H1 (cell line): ENCODE results near the gene NEDD4L. TPM values are rescaled to one million over a fixed set of nuclear protein-coding genes. Genes with fewer than 3 reads are reported as not detected.

Experiments used
- BRCA1 ChIP-seq: IDR thresholded peaks from 2 replicates; pipeline ENCODE4 v1.6.1; 2012; ENCODE audit warnings: low read depth, low read length, improper control_type of control experiment
- CHD7 ChIP-seq: fragments of 300-600 bp; sonication (generic); IDR thresholded peaks from 2 replicates; pipeline ENCODE4 v1.7.1; 2012; ENCODE audit warnings: low read length, moderate library complexity, mild to moderate bottlenecking, inconsistent platforms; ENCODE audit not compliant: insufficient replicate concordance
- GABPA ChIP-seq: IDR thresholded peaks from 2 replicates; pipeline ENCODE4 v1.6.1; 2011; ENCODE audit warnings: mild to moderate bottlenecking, low read length, moderate library complexity, borderline replicate concordance; ENCODE audit not compliant: insufficient read depth
- MAX ChIP-seq: IDR thresholded peaks from 2 replicates; pipeline ENCODE4 v1.6.1; 2012; ENCODE audit warnings: inconsistent platforms
- RFX5 ChIP-seq: IDR thresholded peaks from 2 replicates; pipeline ENCODE4 v1.6.1; 2011; ENCODE audit warnings: low read depth, low read length, improper control_type of control experiment, borderline replicate concordance
- polyA plus RNA-seq, 7 experiments: library from polyadenylated mRNA; depleted of rRNA in 3 of 7; stranded (reverse) in 5 of 7; unstranded in 2 of 7; fragments of >200 nt in 5 of 7; fragments of 200-250 nt in 2 of 7; gene quantifications; 1 replicate in 5 of 7; 2 replicates in 1 of 7; 4 replicates in 1 of 7; pipeline versions ENCODE4 v1.2.1 to v1.2.3, GENCODE V29; 2011 to 2013; ENCODE audit warnings: missing spikeins in 2 of 7, mixed read lengths in 2 of 7
- total RNA-seq: library from RNA; stranded (reverse); fragmentation: NEBNext Ultra II Directional; extraction: Animal tissue kit (Norgen Biotek cat#: 25700); gene quantifications from 2 replicates; pipeline ENCODE4 v1.2.1, GENCODE V29; 2021

Gene NEDD4L
- total and polyA plus RNA-seq, 2 of the 8 experiments (the other 6 are each of a cell fraction or from before 2014, with no cell fraction given): 37.3 to 69.8 TPM

- no peak for TF ChIP-seq CHD7
- no peak for TF ChIP-seq MAX
- no peak for TF ChIP-seq RFX5
- TF ChIP-seq GABPA: no peak
- TF ChIP-seq BRCA1: no peak
Measured at GRCh38 chr18:58370038-58370580, 326.1 kb downstream of the NEDD4L start (continued).
